ENCODE results near the gene CRYL1. TPM values are rescaled to one million over a fixed set of nuclear protein-coding genes. Genes with fewer than 3 reads are reported as not detected.

Gene CRYL1
- total RNA-seq, 1 donor from 2014 or later: 29.4 TPM

- Mint-ChIP-seq H3K9me3 (no peaks in the 10 kb centered on the region), H3K4me3 (no peak overlapping the region), H3K36me3 (no peaks in the 10 kb centered on the region), H3K27me3 (ENCODE audit: low read depth) (no peaks in the 10 kb centered on the region), H3K27ac (no peak overlapping the region), H3K4me1 (peaks cover 17% of the 10 kb centered on the region)
- no peak for TF ChIP-seq CTCF (IDR thresholded peaks at IDR 0.05; ENCODE audit: unreplicated experiment)
- DNase-seq (ENCODE audit: low spot score in 2 of 2, unreplicated experiment in 2 of 2): no peak
These were observed 127.2 kb downstream of the CRYL1 start for GRCh38 chr13:20398459-20398858.

GRCh38 chr13:20397896-20398295 lies 127.8 kb downstream of the CRYL1 start:
- Mint-ChIP-seq H3K27me3 (ENCODE audit: low read depth) (no peaks in the 10 kb centered on the region), H3K36me3 (no peaks in the 10 kb centered on the region), H3K4me1 (peaks cover 14% of the 10 kb centered on the region), H3K9me3 (no peaks in the 10 kb centered on the region), H3K27ac (no peak overlapping the region), H3K4me3 (no peak overlapping the region)
- DNase-seq (ENCODE audit: low spot score in 2 of 2, unreplicated experiment in 2 of 2): no peak
- TF ChIP-seq CTCF (IDR thresholded peaks at IDR 0.05; ENCODE audit: unreplicated experiment): no peak

GRCh38 chr13:20395061-20395916 lies 130.4 kb downstream of the CRYL1 start:
- peaks cover under 1% of the 10 kb centered on the region for H3K4me1 Mint-ChIP-seq
- H3K27me3 Mint-ChIP-seq (ENCODE audit: low read depth): no peaks in the 10 kb centered on the region

GRCh38 chr13:20394506-20394905 lies 131.2 kb downstream of the CRYL1 start:
- TF ChIP-seq CTCF (IDR thresholded peaks at IDR 0.05; ENCODE audit: unreplicated experiment): no peak
- H3K4me1 Mint-ChIP-seq: peaks cover 9% of the 10 kb centered on the region
- H3K4me3 Mint-ChIP-seq: no peak overlapping the region
- no peaks in the 10 kb centered on the region for H3K27me3 Mint-ChIP-seq (ENCODE audit: low read depth)
- DNase-seq (ENCODE audit: low spot score in 2 of 2, unreplicated experiment in 2 of 2): no peak
- no peaks in the 10 kb centered on the region for H3K36me3 Mint-ChIP-seq
- H3K9me3 Mint-ChIP-seq: no peaks in the 10 kb centered on the region
- H3K27ac Mint-ChIP-seq: no peak overlapping the region

More at GRCh38 chr13:20395061-20395916, 130.4 kb downstream of the CRYL1 start:
- TF ChIP-seq CTCF (IDR thresholded peaks at IDR 0.05; ENCODE audit: unreplicated experiment): no peak
- Mint-ChIP-seq H3K27ac (no peak overlapping the region), H3K4me3 (no peak overlapping the region), H3K36me3 (no peaks in the 10 kb centered on the region), H3K9me3 (no peaks in the 10 kb centered on the region)
- DNase-seq (ENCODE audit: low spot score in 2 of 2, unreplicated experiment in 2 of 2): no peak

- H3K36me3 Mint-ChIP-seq: no peaks in the 10 kb centered on the region
- peaks cover 10% of the 10 kb centered on the region for H3K4me1 Mint-ChIP-seq
- H3K4me3 Mint-ChIP-seq: no peak overlapping the region
- H3K9me3 Mint-ChIP-seq: no peaks in the 10 kb centered on the region
- TF ChIP-seq CTCF (IDR thresholded peaks at IDR 0.05; ENCODE audit: unreplicated experiment): no peak
- DNase-seq (ENCODE audit: low spot score in 2 of 2, unreplicated experiment in 2 of 2): no peak
- H3K27ac Mint-ChIP-seq: no peak overlapping the region
- H3K27me3 Mint-ChIP-seq (ENCODE audit: low read depth): no peaks in the 10 kb centered on the region
These were observed 131.5 kb downstream of the CRYL1 start for GRCh38 chr13:20394169-20394501.

Measured in mesothelial cell of epicardium (in vitro differentiated cells).